AG08395 (cell line): Measurements from ENCODE around the gene TMEM130.
A peak's percentile ranks its signal among the peaks of the same experiment; 100 is the strongest.
"Not testable (repeated sequence)": the region's sequence is repeated elsewhere in the genome, so short reads cannot be mapped to it uniquely, and the experiment has no call there.

Experiments used
- DNase-seq: peaks from one replicate; pipeline ENCODE4 v3.0.0; 2012; ENCODE audit warnings: mixed read lengths, low spot score

TMEM130 gene

DNA sequence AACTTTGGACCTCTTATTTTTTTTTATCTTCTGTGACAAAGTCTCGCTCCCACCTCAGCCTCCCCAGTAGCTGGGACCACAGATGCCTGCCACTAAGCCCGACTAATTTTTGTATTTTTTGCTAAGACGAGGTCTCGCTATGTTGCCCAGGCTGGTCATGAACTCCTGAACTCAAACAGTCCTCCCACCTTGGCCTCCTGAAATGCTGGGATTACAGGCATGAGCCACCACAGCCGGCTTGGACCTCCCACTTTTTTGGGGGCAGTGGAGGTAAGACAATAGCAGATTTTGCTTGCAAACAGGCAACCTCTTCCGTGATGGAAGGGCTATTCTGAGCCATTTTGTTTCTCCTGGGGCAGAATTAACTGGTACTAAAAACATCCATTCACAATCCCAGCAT, 7.3 kb upstream of the TMEM130 start:
- DNase-seq = no peak

DNA sequence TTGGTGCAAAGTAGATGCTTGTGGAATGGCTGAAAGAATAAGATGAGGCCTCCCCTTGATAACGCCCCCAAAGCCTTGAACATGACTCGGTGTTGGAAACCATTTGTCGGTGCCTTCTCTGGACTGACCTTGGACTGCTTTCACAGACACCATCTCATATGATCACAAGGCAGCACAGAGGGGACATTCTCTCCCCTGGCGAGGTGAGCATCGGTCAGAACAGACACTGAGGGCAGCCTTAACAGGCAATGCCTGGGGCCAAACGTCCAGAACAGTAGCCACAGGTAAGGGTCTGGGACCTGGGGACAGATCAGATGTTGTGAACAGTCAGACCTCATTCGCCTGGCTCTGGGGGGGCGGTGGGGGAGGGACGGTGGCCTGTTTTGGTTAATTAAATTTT, 5.7 kb upstream of the TMEM130 start:
- no peak for DNase-seq

- DNase-seq = no peak
Observed at GRCh38 chr7:98874942-98875341, 5.1 kb upstream of the TMEM130 start.

GRCh38 chr7:98873610-98874009, 3.8 kb upstream of the TMEM130 start:
- not testable (repeated sequence) for DNase-seq

- DNase-seq = peak; percentile 35
Observed at GRCh38 chr7:98872328-98872924, 2.6 kb upstream of the TMEM130 start.

DNA sequence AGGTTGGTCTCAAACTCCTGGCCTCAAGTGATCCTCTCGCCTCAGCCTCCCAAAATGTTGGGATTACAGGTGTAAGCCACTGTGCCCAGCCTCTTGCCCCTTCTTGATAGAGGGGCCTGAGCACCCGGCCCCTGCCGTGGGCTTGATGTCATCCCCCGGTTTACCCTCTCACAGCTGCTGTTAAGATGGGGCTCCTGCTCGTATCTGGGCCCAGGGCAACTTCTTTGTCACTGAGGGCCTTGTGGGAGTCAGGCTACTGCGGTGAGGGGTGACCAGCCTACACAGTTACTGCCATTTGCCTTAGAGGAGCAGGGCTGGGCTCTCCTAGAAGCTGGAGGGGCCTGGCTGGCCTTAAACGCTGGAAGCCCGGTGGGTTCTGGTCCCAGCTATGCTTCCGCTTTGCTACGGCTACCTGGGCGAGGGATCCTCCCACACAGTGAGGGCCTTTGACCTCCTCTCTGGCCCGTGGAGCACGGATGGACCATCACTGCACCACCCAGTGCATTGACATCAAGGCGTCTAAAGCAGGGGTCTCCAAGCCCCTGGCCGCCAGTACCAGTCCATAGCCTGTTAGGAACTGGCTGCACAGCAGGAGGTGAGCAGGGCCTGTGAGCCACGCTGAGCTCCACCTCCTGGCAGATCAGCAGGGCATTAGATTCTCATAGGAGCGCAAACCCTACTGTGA, 1.1 kb upstream of the TMEM130 start:
- no peak for DNase-seq

DNA sequence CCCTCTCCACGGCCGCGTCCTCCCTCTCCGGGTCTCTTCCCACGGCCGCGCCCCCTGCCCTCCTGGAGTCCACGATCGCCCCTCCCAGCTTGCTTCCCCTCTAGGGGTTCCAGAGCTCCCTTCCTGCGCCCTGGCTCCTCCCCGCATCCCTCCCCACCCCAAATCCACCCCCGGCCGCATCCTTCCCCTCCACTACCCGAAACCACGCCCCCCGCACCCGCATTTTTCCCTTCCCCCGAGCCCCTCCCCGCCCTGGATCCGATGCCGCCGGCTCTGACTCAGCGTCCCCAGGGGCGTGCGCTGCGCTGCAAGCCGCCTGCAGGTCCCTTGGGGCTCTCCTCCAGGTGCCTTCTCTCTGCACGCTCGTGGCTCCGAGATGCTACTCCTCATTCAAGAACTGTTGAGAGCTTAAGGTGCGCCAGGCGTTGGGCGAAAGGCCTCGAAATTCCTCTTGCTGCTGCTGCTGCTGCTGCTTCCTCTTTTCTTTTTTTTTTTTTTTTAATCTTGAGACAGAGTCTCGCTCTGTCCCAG, 372 bp upstream of the TMEM130 start:
- DNase-seq = peak; percentile 73

DNA sequence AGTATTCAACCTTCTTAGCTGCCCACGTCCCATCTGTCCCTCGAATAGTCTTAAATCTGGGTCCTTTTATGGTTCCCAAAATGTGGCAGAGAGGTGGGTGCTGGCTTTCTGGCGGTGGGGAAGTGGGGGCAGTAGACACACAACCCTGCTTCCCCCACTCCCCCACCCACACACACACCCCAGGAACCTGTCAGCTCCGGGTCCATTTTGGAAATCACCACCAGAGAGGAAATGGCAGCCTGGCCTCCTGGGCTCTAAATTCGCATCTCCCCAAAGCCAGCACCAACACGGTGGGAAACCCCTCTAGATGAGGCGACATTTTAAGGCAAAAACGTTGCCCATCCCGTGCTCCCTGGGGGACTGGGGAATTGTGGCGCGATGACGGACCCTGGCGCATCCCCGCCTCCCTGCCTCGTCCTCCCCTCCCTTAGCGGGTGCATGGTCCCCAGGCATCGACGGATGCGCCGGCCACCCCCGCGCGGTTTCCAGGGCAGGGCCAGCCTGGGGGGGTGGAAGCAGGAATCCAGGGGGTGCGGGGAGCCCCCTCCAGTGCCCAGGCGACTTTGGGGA, 702 bp downstream of the TMEM130 start:
- no peak for DNase-seq

DNA sequence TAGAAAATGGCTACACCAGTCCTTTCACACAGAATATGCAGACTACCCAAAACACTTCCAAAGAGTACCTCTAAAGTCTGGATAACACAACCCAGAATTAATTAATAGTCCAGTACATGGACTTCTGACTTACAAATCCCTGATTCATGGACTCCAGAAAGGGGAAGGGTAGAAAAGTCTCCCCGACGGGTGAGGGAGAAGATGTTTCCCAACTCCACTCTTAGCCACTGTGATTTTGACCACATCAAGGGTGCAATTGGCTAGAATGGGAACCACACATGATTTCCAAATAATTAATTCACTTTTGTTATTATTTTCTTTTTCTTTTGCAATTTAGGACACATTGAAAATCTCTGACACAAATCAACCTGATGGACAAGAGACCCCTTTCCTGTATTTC, 1.4 kb downstream of the TMEM130 start:
- DNase-seq = no peak

DNA sequence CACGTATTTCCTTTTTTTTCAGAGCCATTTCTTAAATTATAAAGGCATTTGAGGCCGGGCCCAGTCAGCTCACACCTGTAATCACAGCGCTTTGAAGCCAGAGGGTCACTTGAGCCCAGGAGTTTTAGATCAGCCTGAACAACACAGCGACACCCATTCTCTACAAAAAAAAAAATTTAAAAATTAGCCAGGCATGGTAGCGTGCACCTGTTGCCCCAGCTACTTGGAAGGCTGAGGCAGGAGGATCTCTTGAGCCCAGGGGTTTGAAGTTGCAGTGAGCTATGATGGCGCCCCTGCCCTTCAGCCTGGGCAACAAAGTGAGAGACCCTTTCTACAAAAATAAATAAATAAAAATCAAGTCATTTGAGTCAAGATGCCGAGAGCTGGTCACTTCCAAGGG, 3.0 kb downstream of the TMEM130 start:
- no peak for DNase-seq

- DNase-seq = no peak
Observed at GRCh38 chr7:98866351-98866750, 3.5 kb downstream of the TMEM130 start.

DNA sequence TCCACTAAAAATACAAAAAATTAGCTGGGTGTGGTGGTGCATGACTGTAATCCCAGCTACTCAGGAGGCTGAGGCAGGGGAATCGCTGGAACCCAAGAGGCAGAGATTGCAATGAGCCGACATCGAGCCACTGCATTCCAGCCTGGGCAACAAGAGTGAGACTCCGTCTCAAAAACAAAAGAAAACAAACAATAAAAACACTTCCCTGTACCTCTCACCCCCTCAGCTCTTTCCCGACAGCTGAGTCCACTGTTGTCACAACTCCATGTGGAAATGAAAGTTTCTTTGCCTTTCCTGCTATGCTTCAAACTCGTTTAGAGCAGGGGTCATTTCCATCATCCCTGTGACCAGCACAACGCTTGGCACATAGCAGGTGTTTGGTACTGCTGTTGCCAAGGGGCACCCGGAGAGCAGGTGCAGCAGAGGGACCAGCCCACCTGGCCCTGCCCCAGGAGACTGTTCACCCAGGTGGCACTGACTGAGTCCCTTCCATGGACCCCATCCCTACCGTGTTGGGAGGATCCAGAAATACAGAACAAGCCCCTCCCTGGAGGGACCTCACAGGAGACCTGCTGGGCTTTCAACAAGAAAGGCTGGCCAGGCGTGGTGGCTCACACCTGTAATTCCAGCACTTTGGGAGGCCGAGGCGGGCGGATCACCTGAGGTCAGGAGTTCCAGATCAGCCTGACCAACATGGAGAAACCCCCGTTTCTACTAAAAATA, 4.9 kb downstream of the TMEM130 start:
- DNase-seq = no peak

- DNase-seq = no peak
Observed at GRCh38 chr7:98863601-98864000, 6.2 kb downstream of the TMEM130 start.

- DNase-seq = no peak
Observed at GRCh38 chr7:98862716-98863420, 6.9 kb downstream of the TMEM130 start.

DNA sequence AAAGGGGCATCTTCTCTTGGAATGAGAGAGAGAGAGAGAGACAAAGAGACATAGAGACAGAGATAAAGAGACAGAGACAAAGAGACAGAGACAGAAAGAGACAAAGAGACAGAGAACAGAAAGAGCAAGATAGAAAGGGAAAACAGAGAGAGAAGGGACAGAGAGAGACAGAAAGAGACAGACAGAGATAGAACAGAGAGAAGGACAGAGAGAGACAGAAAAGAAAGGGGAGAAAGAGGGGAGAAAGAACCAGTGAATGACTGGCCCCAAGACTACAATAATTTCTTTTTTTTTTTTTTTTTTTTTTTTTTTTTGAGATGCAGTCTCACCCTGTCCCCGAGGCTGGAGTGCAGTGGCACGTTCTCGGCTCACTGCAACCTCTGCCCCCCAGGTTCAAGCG, 7.6 kb downstream of the TMEM130 start:
- no peak for DNase-seq

DNA sequence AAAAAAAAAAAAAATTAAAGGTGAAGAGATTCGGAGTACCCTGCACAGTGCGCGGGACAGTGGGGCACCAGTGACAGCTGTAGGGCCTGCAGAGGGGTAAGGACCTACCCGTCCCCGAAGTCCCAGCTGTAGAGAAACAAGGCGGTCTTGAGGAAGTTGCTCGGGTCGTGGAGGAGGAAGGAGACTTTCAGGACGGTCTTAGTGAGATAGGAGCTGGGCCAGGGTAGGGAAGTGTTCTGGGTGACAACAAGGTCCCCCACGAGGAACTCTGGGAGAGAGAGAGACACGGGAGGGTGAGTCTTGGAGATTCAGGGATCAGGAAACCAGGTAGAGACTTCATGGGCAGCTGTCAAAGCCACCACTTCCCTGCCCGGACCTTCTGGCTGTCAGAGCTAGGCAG, 9.7 kb downstream of the TMEM130 start:
- DNase-seq = no peak

- no peak for DNase-seq
Observed at GRCh38 chr7:98855610-98856422, 14.0 kb downstream of the TMEM130 start.

DNA sequence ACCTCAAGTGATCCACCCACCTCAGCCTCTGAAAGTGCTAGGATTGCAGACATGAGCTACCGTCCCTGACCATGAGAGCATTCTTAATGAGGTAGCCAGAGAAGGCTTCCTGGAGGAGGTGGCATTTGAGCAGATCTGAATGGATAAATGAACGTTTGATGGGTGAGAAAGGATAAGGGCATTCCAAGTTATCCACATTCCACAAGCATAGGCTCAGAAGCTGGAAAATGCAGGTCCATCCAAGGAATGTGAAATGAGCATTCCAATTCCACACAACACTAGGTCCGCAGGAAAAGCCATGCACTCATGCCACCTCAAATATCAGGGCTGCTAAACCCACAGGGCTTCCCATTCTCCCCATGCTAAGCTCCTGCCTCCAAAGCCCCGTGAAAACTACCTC, 17.0 kb downstream of the TMEM130 start:
- peak; percentile 70 for DNase-seq

GRCh38 chr7:98848918-98849317, 20.9 kb downstream of the TMEM130 start:
- DNase-seq = no peak

DNA sequence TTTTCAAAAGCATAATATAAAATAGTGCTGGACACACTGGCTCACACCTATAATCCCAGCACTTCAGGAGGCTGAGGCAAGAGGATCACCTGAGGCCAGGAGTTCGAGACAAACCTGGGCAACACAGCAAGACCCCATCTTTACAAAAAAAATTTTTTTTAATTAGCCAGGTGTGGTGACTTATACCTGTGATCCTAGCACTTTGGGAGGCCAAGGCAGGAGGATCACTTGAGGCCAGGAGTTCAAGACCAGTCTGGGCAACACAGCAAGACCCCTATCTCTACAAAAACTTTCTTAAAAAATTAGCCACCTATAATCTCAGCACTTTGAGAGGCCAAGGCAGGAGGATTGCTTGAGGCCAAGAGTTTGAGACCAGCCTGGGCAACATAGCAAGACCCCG, 27.3 kb downstream of the TMEM130 start:
- DNase-seq = not testable (repeated sequence)
